ENCODE data around the gene TUBA3D.

- no peak for TF ChIP-seq EZH2 (IDR thresholded peaks at IDR 0.05)
- TF ChIP-seq POLR2AphosphoS5 (IDR thresholded peaks at IDR 0.05; ENCODE audit: borderline replicate concordance, low read depth, low read length) = no peak
- TF ChIP-seq FOXP2 (optimal IDR thresholded peaks at IDR 0.05; ENCODE audit: control extremely low read depth, extremely low read length, insufficient read depth) = no peak
These were observed at the start of gene TUBA3D for GRCh38 chr2:131475831-131476230.

Data from SK-N-MC (cell line).